Stimulated activated CD8-positive, alpha-beta memory T cell treated with anti-CD3 and anti-CD28 coated beads, Interleukin-15, amount 100 ng/mL, for 24 hours (primary cell): ENCODE data around the gene LRIT1.

ENCODE experiments used
- DNase-seq: peaks from one replicate; pipeline ENCODE4 v3.0.0-alpha.2; 2020; ENCODE audit warnings: low read depth

The LRIT1 gene

GRCh38 chr10:84214046-84214572, 27.2 kb downstream of the LRIT1 start:
- DNase-seq: no peak

DNA sequence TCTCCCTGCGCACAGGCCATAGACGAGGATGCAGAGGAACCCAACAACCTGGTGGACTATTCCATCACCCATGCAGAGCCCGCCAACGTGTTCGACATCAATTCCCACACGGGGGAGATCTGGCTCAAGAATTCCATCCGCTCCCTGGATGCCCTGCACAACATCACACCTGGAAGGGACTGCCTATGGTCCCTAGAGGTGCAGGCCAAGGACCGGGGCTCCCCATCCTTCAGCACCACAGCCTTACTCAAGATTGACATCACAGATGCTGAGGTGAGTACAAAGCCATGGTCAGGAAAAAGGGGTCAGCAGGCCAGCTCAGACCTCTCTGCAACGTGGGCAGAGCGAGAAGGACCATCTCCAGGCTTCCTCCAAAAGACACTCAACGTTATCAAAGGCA, 28.3 kb downstream of the LRIT1 start:
- DNase-seq: no peak

DNA sequence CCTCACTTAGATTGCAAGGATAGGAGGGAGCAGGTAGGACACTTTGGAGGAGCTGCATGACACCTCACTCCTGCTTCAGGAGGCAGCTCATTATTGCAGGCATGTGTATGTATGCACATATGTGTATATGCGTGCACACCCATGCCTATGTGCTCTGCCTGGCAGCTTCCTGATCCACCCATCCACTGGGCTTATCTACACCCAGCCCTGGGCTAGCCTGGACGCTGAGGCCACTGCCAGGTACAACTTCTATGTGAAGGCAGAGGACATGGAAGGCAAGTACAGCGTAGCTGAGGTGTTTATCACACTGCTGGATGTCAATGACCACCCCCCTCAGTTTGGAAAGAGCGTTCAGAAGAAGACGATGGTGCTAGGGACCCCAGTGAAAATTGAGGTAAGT, 29.3 kb downstream of the LRIT1 start:
- no peak for DNase-seq

DNA sequence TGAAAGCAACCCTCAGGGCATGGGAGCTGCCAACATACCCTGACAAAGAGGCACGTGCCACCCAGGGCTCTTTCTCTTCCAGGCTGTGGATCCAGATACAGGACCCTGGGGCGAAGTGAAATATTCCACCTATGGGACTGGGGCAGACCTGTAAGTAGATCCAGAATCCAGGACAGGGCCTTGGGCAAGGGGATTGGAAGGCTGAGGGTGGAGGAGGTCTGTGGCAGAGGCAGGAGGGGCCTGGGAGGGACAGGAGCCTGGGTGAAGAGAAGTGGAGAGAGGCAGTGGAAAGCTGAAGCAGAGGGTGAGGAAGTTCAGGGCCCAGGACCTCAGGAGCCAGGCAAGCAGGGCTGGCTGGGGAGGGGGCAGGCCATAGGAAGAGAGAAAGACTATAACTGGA, 29.8 kb downstream of the LRIT1 start:
- DNase-seq: no peak

DNA sequence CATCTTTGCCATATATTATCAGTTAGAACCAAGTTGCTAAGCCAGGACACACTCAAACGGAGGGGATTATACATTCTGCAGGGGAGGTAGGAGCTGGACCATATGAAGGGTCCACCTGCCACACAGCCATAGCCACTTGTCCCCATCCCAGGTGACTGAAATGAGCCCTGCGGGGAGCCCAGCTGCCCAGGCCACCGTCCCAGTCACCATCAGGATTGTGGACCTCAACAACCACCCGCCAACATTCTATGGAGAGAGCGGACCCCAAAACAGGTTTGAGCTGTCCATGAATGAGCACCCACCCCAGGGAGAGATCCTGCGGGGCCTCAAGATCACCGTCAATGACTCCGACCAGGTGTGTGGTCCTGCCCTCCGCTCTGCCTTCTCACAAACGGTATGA, 33.3 kb downstream of the LRIT1 start:
- DNase-seq: no peak

DNA sequence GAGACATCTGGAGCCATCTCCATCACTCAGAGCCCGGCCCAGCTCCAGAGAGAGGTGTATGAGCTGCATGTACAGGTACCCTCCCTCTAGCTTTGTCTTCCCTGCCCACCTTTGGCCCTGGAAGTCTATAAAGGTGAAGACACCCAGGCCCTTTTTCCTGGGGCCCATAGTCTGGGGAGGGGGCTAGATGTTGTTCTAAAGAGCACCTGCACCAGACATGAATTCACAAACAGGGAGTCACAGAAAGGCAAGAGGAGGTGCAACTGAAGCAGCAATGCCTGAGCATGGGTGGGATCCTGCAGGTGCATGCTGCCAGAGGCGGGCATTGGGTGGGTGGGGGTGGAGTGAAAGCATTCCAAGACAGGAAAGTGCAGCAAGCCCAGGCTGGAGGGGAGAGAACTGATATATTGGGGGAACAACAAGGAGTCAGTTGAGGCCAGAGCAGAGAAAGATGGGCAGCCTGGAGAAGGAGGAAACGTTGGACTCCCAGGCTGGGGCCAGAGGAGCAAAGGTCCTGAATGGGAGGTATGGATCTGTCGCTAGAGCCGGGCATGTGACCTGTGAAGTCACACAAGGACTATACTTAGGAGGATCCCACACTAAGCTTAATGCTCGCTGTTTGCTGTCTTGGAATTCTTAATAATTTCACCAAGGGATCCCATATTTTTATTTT, 35.4 kb downstream of the LRIT1 start:
- DNase-seq: no peak

GRCh38 chr10:84205049-84205852, 36.1 kb downstream of the LRIT1 start:
- DNase-seq: peak; percentile 43

- DNase-seq: no peak
These were observed 36.7 kb downstream of the LRIT1 start for GRCh38 chr10:84204610-84205009.

DNA sequence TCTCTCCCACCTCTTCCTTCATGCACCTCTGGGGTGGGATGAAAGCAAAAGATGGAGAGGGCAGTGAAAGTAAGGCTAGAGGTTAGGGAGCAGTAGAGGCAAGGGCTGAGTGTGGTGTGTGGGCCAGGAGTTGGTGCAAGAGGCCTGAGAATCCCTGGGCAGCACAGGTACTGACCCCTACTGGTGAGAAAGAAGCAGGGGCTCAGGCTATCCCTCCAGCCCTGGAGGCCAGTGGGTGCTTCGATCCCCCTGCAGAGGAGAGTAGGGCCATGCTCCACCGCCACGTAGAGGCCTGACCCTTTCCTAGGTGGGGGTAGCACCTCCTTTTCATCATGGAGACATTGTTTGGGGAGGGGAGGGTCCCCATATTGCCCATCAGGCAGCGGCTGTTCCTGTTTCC, 37.2 kb downstream of the LRIT1 start:
- no peak for DNase-seq

- no peak for DNase-seq
These were observed 39.0 kb downstream of the LRIT1 start for GRCh38 chr10:84202349-84202748.

DNA sequence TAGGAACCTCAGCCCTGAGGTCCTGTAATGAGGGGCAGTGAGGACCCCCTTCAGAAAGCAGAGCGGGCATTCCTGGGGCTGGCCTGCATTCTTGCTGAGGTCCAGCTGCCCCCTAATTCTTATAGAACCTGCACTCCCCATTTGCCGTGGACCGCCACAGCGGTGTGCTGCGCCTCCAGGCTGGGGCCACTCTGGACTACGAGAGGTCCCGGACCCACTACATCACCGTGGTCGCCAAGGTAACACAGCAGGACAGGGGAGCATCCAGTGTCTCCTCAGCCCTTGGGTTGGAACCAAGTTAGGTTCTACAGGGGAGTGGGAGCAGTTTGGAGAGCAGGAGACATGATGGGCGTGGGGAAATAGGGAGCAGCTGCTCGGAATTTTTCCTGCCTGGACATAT, 39.7 kb downstream of the LRIT1 start:
- no peak for DNase-seq

DNA sequence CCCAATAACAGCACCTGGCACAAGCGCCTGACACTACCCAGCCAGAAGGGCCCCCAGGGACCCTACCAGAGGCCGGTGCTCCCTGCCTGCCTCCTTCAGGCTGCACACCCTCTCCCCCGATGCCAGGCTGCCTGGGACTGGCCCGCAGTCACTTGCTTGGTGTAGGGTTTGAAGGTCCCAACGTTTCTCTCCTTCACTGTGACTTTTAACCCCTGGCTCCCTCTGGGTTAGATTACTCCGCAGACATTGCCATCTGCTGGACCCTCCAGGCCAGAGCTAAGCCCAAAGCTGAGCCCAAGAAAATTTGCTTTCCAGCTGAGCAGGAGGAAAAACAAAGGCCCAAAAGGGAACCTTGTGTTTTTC, 40.1 kb downstream of the LRIT1 start:
- no peak for DNase-seq

- no peak for DNase-seq
These were observed 40.7 kb downstream of the LRIT1 start for GRCh38 chr10:84200537-84201243.

GRCh38 chr10:84198206-84198915, 43.0 kb downstream of the LRIT1 start:
- DNase-seq: no peak

GRCh38 chr10:84197643-84198042, 43.7 kb downstream of the LRIT1 start:
- DNase-seq: no peak

DNA sequence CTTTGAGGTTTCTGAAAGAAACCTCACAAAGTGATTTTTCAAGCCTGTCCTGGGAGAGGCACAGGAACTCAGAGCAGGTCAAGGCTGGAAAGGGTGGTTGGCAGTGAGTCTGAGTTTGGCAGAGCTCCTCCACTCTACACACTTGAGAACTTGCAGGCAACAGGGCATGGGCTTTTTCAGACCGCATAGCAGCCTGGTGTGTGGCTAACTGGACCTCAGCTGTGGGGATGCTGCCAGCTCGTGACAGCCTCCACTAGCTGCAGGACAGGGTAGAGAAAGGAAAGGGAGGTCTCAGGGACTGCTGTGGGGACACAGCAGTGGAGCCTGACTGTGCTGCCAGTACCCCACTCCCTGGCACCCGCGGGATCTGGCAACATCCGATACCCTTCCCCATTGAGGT, 44.4 kb downstream of the LRIT1 start:
- DNase-seq: no peak

DNA sequence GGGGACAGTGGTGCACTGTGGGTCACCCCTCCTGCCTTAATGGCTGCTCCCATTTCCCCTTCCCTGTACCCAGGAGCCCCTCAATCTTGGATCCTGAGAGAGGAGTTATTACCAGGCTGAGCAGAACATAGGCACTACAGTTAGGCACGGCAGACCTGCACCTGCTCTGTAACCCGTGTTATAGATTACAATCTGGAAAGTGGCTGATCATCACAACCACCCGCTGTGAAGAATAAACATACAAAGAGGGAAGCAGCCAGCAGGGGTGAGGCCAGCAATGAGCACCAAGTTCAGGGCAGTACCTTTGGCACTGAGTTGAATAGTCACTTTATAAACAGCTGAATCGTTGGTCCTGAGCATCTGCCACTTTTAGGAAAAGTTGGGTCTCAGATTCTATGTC, 45.3 kb downstream of the LRIT1 start:
- DNase-seq: no peak

DNA sequence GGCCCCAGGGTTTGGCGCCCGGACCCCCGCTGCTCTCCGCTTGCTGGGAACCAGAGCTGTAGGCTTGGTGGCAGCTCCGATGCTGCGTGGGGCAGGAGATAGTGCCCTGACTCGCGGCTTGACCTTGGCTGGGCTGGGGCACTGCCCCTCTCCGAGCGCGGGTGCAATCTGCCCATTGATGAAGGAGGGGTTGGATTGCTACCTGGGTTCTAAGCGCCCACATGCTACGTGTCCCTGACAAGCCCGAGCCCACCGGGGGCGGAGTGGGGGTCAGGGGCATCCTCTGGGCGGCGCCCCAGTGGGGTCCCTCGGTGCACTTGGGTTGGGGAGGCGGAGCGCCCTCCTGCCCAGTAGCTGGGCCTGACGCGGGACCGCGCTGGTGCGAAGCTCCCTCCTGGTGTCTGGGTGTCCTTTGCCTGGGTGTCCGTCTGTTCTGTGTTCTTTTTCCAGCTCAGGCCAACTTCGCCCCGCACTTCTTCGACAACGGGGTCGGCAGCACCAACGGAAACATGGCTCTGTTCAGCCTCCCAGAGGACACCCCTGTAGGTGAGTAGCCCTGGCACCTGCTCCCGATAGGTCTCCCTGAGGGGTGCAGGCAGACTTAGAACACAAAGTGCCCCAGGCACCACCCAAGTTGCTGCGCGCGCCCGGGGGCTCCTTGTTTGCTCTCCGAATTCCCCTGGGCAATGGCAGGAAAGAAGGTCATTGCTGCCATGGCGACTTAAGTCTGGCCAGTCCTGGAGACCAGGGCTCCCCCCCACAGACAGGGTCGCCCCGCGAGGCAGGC, 46.1 kb downstream of the LRIT1 start:
- no peak for DNase-seq

DNA sequence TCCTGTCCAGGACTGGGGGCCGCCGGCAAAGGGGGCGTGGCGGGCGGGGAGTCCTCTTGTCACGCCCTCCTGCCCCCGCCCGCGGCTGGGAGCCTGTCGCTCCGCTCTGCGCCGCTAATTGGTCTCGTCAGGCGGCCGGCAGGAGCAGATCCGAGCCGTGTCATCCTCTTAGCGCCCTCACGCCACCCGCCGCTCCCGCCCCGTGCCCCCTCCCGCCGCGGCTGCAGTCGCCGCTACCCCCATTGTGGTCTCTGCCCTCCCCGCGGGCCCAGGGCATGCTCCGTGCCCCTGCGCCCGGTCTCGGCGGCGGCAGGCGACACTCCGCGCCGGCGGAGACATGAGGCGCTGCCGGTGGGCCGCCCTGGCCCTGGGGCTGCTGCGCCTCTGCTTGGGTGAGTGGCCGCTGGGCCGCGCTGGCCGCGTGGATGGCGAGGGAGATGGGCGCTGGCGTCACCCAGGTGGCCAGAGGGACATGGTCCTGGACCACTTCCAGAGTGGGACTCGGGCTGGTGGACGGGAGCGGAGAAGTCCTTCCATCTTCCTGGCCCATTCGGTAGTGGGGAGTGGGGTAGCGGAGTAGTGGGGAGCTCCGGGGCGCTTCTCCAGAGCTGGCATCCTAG, 46.8 kb downstream of the LRIT1 start, which contains the start of gene CDHR1:
TSS of gene CDHR1 (plus strand) at position 114 of the 620 bp plus-strand sequence. CDS start at position 338, 224 bp downstream.
- peak; percentile 17 for DNase-seq

DNA sequence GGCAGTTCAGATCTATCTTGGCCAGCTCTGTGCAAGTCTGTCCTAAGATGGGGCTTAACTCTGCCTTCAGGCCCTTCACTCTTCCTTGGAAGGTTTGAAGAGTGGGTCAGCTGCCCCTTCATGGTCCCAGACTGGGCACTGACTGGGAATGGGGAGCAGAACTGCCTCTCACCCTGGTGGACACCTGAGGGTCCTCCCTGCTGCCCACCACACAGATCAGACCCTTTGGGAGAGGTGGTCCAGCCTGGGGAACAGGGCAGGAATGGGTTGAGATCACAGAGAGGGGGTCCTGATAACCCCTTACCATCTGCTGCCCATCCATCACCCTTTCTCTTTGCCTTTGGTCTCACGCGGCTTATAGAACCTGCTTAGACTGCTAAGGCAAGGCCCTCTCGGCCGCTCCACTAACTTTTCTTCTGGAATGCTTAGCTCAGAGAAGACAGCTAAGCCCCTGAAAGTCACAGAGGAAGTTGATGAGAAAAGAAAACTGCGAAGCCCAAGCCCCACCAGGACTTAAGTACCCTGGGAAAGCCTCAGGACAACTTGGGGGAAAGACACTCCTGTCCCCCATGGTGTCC, 47.4 kb downstream of the LRIT1 start:
- DNase-seq: no peak

- no peak for DNase-seq
These were observed 48.0 kb downstream of the LRIT1 start for GRCh38 chr10:84193327-84193726.
